Tibial nerve (tissue), 4 donors: ENCODE measurements around the gene LRRC1.

Experiments
- EP300 ChIP-seq, 2 donors: sonication (generic); formaldehyde crosslinking; IDR thresholded peaks; one replicate each; pipeline ENCODE4 v1.6.1; 2017; ENCODE audit warnings: antibody characterized with exemption in 2 of 2, mild to moderate bottlenecking in 1 of 2
- POLR2A ChIP-seq, 2 donors: fragments of 450-650 bp; IDR thresholded peaks; one replicate each; pipeline ENCODE4 v1.6.1; 2017; ENCODE audit warnings: antibody characterized with exemption in 2 of 2, mild to moderate bottlenecking in 2 of 2, moderate library complexity in 2 of 2
- TF ChIP-seq, protein P1 (sequence below), 5 experiments: fragments of 200-600 bp in 3 of 5; fragments of 450-650 bp in 2 of 5; sonication (generic) in 3 of 5; IDR thresholded peaks; one replicate each; pipeline ENCODE4 v1.5.1; 2016 to 2019; ENCODE audit warnings: antibody characterized with exemption in 5 of 5, mild to moderate bottlenecking in 3 of 5, moderate library complexity in 2 of 5

DNA sequence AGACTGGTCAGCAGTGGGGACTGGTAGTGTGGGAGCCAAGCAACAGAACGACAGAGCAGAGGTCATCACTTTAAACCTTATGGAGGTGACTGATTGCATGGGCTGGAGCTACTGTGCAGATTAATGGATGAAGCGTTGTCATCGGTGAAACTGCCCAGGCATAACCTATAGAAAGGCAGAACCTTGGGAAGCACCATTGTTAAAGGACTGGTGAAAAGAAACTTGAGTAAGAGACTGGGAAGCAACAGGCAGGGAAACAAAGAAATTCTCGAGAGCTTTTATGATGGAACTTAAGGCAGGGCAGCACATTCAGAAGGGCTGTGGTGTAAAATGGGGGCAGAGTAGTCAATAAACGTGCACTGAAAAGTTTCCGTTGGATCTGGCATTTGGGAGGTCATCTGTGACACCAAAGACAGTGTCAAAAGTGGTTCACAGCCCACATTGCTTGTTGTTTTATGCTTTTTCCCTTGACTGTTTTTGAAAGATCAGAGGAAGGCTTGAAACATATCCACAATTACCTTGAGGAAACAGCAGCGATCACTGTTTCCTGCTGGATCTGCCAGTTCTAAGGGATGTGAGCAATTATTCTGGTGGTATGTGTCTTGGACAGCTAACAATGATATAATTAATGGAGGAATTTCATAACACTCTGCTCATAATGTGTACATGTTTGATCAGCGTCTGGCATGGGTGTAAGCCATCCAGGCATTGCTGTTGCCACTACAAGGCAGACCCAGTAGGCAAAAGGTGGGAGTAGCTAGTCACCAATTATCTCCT, 62.7 kb downstream of the LRRC1 start:
- TF ChIP-seq, protein P1, sequence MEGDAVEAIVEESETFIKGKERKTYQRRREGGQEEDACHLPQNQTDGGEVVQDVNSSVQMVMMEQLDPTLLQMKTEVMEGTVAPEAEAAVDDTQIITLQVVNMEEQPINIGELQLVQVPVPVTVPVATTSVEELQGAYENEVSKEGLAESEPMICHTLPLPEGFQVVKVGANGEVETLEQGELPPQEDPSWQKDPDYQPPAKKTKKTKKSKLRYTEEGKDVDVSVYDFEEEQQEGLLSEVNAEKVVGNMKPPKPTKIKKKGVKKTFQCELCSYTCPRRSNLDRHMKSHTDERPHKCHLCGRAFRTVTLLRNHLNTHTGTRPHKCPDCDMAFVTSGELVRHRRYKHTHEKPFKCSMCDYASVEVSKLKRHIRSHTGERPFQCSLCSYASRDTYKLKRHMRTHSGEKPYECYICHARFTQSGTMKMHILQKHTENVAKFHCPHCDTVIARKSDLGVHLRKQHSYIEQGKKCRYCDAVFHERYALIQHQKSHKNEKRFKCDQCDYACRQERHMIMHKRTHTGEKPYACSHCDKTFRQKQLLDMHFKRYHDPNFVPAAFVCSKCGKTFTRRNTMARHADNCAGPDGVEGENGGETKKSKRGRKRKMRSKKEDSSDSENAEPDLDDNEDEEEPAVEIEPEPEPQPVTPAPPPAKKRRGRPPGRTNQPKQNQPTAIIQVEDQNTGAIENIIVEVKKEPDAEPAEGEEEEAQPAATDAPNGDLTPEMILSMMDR (IDR thresholded peaks at IDR 0.05) = no peak
- TF ChIP-seq POLR2A (IDR thresholded peaks at IDR 0.05) (no peak), EP300 (IDR thresholded peaks at IDR 0.05) (peak in 1 of 2 donors; percentile 43)
